Activated CD4-positive, alpha-beta T cell treated with anti-CD3 and anti-CD28 coated beads for 48 hours (primary cell): Measurements from ENCODE around the gene NDUFC1.

Experiments
- DNase-seq: peaks from one replicate; pipeline ENCODE4 v3.0.0-alpha.2; 2020

NDUFC1 gene

DNA sequence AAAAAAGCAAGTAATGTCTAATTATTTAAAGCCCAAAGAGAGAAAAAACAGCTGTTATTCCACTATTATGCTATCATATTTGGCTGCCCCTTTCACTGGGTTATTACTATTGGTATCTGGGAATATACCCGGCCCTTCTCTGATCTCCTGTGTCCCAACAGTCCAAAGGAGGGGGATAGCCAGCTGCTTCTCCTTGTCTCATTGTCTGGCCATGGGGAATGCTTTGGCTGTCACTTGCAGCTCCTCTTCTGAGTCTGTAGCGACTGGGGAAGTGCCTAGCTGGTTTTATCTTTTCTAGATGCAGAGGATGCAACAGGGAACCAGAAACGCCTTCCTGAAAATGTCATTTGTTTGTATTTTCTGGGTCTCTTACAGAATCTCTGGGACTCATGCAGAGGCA is 56.1 kb downstream of the NDUFC1 start:
- no peak for DNase-seq

DNA sequence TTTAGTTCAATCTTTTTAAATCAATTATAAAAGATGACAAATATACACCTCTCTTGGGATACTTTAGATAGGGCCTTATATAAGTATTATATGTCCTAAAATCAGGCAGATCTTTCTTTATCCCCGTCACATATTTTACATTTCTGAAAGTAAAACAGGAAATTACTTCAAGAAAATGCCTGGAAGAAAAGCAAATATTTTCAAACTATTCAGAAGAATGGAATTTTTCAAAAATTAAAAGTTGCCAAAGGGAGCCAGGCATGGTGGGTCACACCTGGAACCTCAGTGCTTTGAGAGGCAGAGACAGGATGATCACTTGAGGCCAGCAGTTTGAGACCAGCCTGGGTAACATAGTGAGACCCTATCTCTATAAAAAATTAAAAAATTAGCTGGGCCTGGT is 56.7 kb downstream of the NDUFC1 start:
- no peak for DNase-seq

DNA sequence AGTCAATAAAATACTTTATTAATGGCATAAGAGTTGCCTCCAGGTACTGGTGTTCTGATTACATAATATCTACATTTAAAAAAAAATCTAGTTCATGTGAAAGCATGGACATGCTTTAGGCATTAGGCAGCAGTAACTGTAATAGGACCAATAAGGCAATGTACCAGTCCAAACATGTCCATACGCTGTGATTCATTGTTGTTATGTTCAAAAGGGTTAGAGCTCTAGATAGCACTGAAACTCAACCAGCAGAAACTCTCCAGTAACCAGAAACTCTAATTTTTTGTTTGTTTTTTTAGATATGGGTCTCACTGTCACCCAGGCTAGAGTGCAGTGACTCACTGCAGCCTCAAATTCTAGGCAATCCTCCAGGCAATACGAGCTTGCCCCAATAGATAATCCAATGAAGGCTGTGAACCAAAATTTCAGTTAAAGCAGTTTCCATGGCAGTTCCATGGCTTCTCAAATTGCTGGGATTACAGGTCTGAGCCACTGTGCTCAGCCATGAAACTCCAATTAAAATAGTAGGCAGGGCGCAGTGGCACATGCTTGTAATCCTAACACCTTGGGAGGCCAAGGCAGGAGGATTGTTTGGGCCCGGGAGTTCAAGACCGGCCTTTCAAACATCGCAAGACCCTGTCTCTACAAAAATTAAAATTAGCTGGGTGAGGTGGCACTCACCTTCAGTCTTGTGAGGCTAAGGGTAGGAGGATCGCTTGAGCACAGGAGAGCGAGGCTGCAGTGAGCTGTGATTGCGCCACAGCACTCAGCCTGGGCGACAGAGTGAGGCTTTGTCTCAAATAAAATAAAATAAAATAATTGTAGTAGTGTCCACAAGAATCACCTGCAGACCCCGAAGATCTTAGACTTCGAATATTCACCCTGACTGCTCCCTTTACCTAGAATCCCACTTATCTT is 58.6 kb downstream of the NDUFC1 start:
- DNase-seq = no peak

DNA sequence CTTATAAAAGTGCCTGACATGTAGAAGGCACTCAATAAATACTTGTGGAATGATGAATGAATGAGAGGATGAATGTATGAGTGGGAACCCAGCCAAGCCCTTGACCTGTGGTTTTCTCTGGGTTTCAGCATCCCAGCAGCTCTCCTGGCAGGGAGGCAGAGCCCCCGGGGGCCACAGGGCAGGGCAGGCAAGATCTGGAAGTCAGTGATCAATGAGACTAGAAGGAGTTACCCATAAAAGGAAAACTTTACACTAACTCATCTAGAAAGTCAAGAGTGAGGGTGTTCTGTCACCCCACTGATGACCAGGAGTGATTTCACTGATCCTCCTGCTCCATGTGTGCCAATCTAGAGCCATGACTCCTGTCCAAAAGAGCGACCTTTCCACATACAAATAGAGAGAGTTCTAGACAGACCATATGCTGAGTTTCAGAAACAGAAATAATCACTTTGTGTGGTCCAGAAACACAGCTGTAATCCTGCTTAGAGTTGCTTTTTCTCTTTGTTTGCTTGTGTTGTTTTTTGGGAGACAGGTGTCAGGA is 59.7 kb downstream of the NDUFC1 start:
- no peak for DNase-seq

DNA sequence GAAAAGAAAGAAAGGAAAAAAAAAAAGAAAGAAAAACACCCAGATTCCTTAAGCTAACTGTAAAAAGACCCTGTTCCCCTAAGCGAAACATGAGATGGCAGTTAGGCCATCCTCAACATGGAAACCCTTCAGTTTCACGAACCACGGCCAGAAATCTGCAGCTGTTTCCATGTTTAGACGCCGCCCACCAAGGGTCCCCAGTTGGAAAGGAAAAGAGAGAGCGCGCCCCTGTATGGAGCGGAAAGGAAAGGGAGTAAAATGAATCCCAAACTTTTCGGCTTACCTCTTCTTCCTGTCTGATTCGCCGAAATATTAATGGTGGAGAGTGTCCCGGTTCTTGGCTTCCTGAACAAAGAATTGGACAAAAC is 60.5 kb downstream of the NDUFC1 start:
- DNase-seq = no peak

DNA sequence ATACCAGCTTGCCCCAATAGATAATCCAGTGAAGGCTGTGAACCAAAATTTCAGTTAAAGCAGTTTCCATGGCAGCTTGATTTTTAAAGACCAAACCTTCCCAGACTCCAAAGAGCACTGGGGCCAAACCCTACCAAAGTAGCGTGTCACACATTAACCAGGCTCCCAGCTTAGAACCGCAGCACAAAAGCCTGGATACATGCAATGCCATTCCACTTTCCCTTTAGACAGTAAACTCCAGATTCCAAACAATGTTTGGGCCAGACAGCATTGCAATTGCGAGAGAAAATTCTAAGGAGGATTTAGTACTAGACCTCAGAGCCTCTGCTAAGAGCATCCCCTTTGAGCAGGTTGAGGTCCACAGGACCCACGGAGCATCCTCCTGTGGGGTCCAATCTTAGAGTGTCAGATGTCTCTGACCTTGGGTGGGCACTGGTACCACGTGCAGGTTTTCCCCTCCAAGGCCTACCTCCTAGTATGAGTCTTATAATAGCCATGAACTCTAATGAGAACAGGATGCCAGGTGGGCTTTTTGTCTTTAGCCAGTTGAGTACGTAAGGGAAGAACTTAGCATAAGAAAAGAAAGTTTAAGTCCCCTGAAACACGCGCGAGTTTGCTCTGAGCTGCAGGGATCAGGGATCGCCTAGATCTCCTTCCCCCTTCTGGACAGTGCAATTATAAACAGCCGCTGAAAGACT is 61.0 kb downstream of the NDUFC1 start:
- no peak for DNase-seq
